ENCODE measurements around the gene TRIM14. TPM values are rescaled to one million over a fixed set of nuclear protein-coding genes. Genes with fewer than 3 reads are reported as not detected.

Gene TRIM14
- 14.4 and 17.7 TPM in 2 replicates for total RNA-seq

GRCh38 chr9:98118640-98119601, at the start of gene TRIM14:
TRIM14 (minus strand) TSS chr9:98119222; CDS start chr9:98119188, 34 bp downstream.

GRCh38 chr9:98056269-98057137, 62.5 kb downstream of the TRIM14 start, which contains the start of gene NANS:
NANS (plus strand) TSS chr9:98056732; CDS start chr9:98056809, 77 bp downstream.

Other genes starting within 250 kb of the TRIM14 start
- gene TRMO, start 196.7 kb downstream of the TRIM14 start, total RNA-seq: 10.7 and 10.8 TPM in 2 replicates
- not detected in 2 replicates for gene HEMGN, start 181.1 kb downstream of the TRIM14 start, total RNA-seq
- 13.5 and 20.8 TPM in 2 replicates for gene ANP32B, start 135.9 kb downstream of the TRIM14 start, total RNA-seq
- 171 and 176 TPM in 2 replicates for gene NANS, start 62.5 kb downstream of the TRIM14 start, total RNA-seq
- gene CORO2A, start 73.4 kb upstream of the TRIM14 start, total RNA-seq: 1.2 and 1.8 TPM in 2 replicates
- 56.0 and 60.0 TPM in 2 replicates for gene TBC1D2, start 136.4 kb upstream of the TRIM14 start, total RNA-seq

Measured in myometrial cell (primary cell).